Activated CD8-positive, alpha-beta memory T cell treated with anti-CD3 and anti-CD28 coated beads, Interleukin-2, amount 50 U/mL, for 24 hours (primary cell): Measurements from ENCODE around the gene PCDH9.

Experiments
- DNase-seq: peaks from one replicate; pipeline ENCODE4 v3.0.0-alpha.2; 2020; ENCODE audit errors: extremely low read depth

Gene PCDH9

GRCh38 chr13:66974174-66974573 lies 256.0 kb downstream of the PCDH9 start:
- no peak for DNase-seq

- DNase-seq = no peak
Measured at GRCh38 chr13:66972659-66973058, 257.5 kb downstream of the PCDH9 start.

GRCh38 chr13:66971004-66971403 lies 259.1 kb downstream of the PCDH9 start:
- no peak for DNase-seq

- DNase-seq = no peak
Measured at GRCh38 chr13:66969291-66969690, 260.8 kb downstream of the PCDH9 start.

- no peak for DNase-seq
Measured at GRCh38 chr13:66967811-66968597, 262.1 kb downstream of the PCDH9 start.

GRCh38 chr13:66965181-66965580 lies 265.0 kb downstream of the PCDH9 start:
- no peak for DNase-seq

GRCh38 chr13:66962953-66963352 lies 267.2 kb downstream of the PCDH9 start:
- no peak for DNase-seq

GRCh38 chr13:66958611-66959010 lies 271.5 kb downstream of the PCDH9 start:
- DNase-seq = no peak

- DNase-seq = no peak
Measured at GRCh38 chr13:66952507-66952906, 277.6 kb downstream of the PCDH9 start.

- DNase-seq = no peak
Measured at GRCh38 chr13:66951426-66951825, 278.7 kb downstream of the PCDH9 start.

GRCh38 chr13:66950666-66951065 lies 279.5 kb downstream of the PCDH9 start:
- no peak for DNase-seq

- DNase-seq = no peak
Measured at GRCh38 chr13:66948910-66949309, 281.2 kb downstream of the PCDH9 start.

- DNase-seq = no peak
Measured at GRCh38 chr13:66943530-66943929, 286.6 kb downstream of the PCDH9 start.

GRCh38 chr13:66940113-66940512 lies 290.0 kb downstream of the PCDH9 start:
- DNase-seq = no peak

GRCh38 chr13:66937423-66937822 lies 292.7 kb downstream of the PCDH9 start:
- no peak for DNase-seq

GRCh38 chr13:66933994-66934393 lies 296.1 kb downstream of the PCDH9 start:
- no peak for DNase-seq

- no peak for DNase-seq
Measured at GRCh38 chr13:66933527-66933926, 296.6 kb downstream of the PCDH9 start.

GRCh38 chr13:66927562-66927961 lies 302.6 kb downstream of the PCDH9 start:
- DNase-seq = no peak

GRCh38 chr13:66926851-66927524 lies 303.1 kb downstream of the PCDH9 start:
- DNase-seq = no peak

GRCh38 chr13:66926200-66926850 lies 303.8 kb downstream of the PCDH9 start:
- no peak for DNase-seq

- no peak for DNase-seq
Measured at GRCh38 chr13:66922444-66922843, 307.7 kb downstream of the PCDH9 start.

GRCh38 chr13:66921437-66921836 lies 308.7 kb downstream of the PCDH9 start:
- no peak for DNase-seq
